PC-9 (cell line): ENCODE results near the gene NACC2. TPM values are rescaled to one million over a fixed set of nuclear protein-coding genes. Genes with fewer than 3 reads are reported as not detected.

Experiments
- BruUV-seq: library from RNA; stranded (reverse); fragments of 400-500 nt; replicated peaks from 2 replicates; lab custom pipeline; 2021; lab: Mats Ljungman, UMichigan
- CTCF ChIA-PET: fragments of 300-600 bp; sonication (Branson Sonifier 250); formaldehyde crosslinking; loops from one replicate; lab custom pipeline; 2022; ENCODE audit warnings: antibody characterized with exemption; lab: Charles Lee
- POLR2A ChIA-PET: fragments of 300-600 bp; sonication (Branson Sonifier 250); formaldehyde crosslinking; loops from one replicate; lab custom pipeline; 2022; ENCODE audit warnings: antibody characterized with exemption; ENCODE audit not compliant: unreplicated experiment; lab: Charles Lee
- DNase-seq, 2 experiments: peaks; one replicate each; pipeline versions ENCODE4 v3.0.0 to v3.0.0-alpha.2; 2015 to 2022; ENCODE audit warnings: mixed read lengths in 1 of 2
- H2AFZ ChIP-seq: fragments of 200-600 bp; sonication (generic); 2 replicates; pipeline ENCODE4 v1.8.1; 2017; ENCODE audit warnings: antibody characterized with exemption
- H3F3A ChIP-seq: fragments of 200-600 bp; sonication (generic); 2 replicates; pipeline ENCODE4 v1.8.1; 2017; ENCODE audit warnings: antibody characterized with exemption, mild to moderate bottlenecking, low read depth; ENCODE audit not compliant: insufficient read depth
- H3K27ac ChIP-seq: fragments of 200-600 bp; sonication (generic); 2 replicates; pipeline ENCODE4 v1.6.1; 2016; ENCODE audit warnings: mixed run types
- H3K27me3 ChIP-seq: fragments of 200-600 bp; sonication (generic); 2 replicates; pipeline ENCODE4 v1.6.1; 2016; ENCODE audit warnings: low read depth, mixed run types; ENCODE audit not compliant: insufficient read depth
- H3K36me3 ChIP-seq: fragments of 200-600 bp; sonication (generic); 2 replicates; pipeline ENCODE4 v1.6.1; 2016; ENCODE audit warnings: low read depth, mixed run types
- H3K4me1 ChIP-seq: fragments of 200-600 bp; sonication (generic); replicated peaks from 2 replicates; pipeline ENCODE4 v1.6.1; 2016; ENCODE audit warnings: mixed run types; ENCODE audit not compliant: insufficient read depth
- H3K4me2 ChIP-seq: fragments of 200-600 bp; sonication (generic); 2 replicates; pipeline ENCODE4 v1.6.1; 2017; ENCODE audit warnings: mixed run types
- H3K4me3 ChIP-seq: fragments of 200-600 bp; sonication (generic); 2 replicates; pipeline ENCODE4 v1.6.1; 2016; ENCODE audit warnings: mixed run types
- H3K79me2 ChIP-seq: fragments of 200-600 bp; sonication (generic); 2 replicates; pipeline ENCODE4 v1.6.1; 2017; ENCODE audit warnings: low read depth, mixed run types
- H3K9me2 ChIP-seq: fragments of 200-600 bp; sonication (generic); 2 replicates; pipeline ENCODE4 v1.8.1; 2017; ENCODE audit warnings: mild to moderate bottlenecking; ENCODE audit not compliant: insufficient read depth
- H3K9me3 ChIP-seq: fragments of 200-600 bp; sonication (generic); 2 replicates; pipeline ENCODE4 v1.8.1; 2016; ENCODE audit warnings: low read depth; ENCODE audit not compliant: insufficient read depth
- H4K20me1 ChIP-seq: fragments of 200-600 bp; sonication (generic); 2 replicates; pipeline ENCODE4 v1.8.1; 2017; ENCODE audit not compliant: insufficient read depth
- EZH2 ChIP-seq: fragments of 200-600 bp; sonication (generic); IDR thresholded peaks from 2 replicates; pipeline ENCODE4 v1.8.0; 2017; ENCODE audit warnings: antibody characterized with exemption, low read depth
- intact Hi-C: fragments of 100-400 bp; cut with micrococcal nuclease; formaldehyde crosslinking; loops from one replicate; pipeline ENCODE4 v1.10.0; 2022; ENCODE audit not compliant: unreplicated experiment
- total RNA-seq: library from RNA; stranded (reverse); gene quantifications from 2 replicates; pipeline ENCODE4 v1.2.3, GENCODE V29; 2021
- TF ChIP-seq, protein P1 (sequence below): fragments of 200-600 bp; sonication (generic); conservative IDR thresholded peaks from 2 replicates; pipeline ENCODE4 v1.6.1; 2017; ENCODE audit warnings: mixed run types, antibody characterized with exemption, mild to moderate bottlenecking, moderate library complexity

NACC2 gene
- total RNA-seq, 1 experiment from 2014 or later = 22.4 TPM

DNA sequence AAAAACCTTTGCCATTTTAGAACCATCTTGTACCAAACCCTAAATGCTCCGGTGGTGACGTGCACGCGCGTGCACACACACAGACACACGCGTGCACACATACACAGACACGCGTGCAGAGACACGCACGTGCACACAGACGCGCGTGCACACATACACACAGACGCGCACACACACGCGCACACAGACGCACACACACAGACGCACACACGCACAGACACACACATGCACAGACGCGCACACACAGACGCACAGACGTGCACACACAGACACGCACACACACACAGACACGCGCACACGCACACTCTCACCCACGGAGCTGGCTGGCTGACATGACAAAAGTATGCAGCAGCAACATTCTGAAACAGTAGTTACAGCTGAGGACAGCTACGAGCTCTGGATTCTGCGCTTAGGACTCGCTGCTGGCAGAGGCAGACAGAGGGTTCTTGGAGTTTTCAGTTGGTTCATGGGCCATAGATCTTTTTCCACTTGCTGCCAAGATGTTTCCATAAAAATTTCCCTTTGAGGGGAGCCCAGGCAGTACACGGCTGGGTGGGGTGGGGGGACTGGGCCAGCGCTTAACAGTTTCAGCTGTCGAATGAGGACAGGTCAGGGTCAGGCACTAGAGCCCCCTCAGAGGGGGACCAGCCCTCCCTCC lies 87.7 kb downstream of the NACC2 start:
- Histone ChIP-seq H3K27me3 (no peaks in the 10 kb centered on the region), H3F3A (no peaks in the 10 kb centered on the region), H3K4me1 (no peaks in the 10 kb centered on the region), H3K36me3 (no peaks in the 10 kb centered on the region), H4K20me1 (no peaks in the 10 kb centered on the region), H3K9me3 (no peaks in the 10 kb centered on the region), H3K27ac (no peak overlapping the region), H3K4me2 (no peak overlapping the region), H3K79me2 (no peaks in the 10 kb centered on the region), H3K4me3 (no peak overlapping the region), H2AFZ (no peak overlapping the region), H3K9me2 (no peaks in the 10 kb centered on the region)
- intact Hi-C loops = no loop called here
- ChIA-PET POLR2A (no interaction called here), CTCF (no interaction called here)
- DNase-seq = no peak
- no peak for TF ChIP-seq EZH2
- TF ChIP-seq, protein P1, sequence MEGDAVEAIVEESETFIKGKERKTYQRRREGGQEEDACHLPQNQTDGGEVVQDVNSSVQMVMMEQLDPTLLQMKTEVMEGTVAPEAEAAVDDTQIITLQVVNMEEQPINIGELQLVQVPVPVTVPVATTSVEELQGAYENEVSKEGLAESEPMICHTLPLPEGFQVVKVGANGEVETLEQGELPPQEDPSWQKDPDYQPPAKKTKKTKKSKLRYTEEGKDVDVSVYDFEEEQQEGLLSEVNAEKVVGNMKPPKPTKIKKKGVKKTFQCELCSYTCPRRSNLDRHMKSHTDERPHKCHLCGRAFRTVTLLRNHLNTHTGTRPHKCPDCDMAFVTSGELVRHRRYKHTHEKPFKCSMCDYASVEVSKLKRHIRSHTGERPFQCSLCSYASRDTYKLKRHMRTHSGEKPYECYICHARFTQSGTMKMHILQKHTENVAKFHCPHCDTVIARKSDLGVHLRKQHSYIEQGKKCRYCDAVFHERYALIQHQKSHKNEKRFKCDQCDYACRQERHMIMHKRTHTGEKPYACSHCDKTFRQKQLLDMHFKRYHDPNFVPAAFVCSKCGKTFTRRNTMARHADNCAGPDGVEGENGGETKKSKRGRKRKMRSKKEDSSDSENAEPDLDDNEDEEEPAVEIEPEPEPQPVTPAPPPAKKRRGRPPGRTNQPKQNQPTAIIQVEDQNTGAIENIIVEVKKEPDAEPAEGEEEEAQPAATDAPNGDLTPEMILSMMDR = no peak
- BruUV-seq = no TSS peak

DNA sequence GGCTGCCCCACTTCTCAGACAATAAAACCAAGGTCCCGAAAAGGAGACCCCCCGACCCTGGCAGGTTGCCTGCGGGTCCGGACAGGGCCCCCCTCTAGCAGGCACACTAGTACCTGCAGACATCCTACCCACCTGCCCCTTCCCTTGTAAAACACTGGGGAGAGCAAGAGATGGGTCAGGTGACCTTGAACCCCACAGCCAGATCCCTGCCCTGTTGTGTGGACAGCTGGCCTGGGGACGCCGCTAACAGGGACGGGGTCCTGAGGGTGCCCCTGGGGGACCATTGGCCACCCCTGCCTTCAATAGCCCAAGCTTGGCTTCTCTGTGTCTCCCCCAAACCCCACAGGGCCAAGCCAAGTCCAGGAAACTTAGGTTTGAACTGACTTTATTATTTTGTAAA lies 88.9 kb downstream of the NACC2 start:
- POLR2A ChIA-PET = no interaction called here
- TF ChIP-seq, protein P1 = no peak
- no peak for TF ChIP-seq EZH2
- no peak overlapping the region for H3K4me3 ChIP-seq
- no peak overlapping the region for H2AFZ ChIP-seq
- H3K4me1 ChIP-seq = no peaks in the 10 kb centered on the region
- no peaks in the 10 kb centered on the region for H3K79me2 ChIP-seq
- no peaks in the 10 kb centered on the region for H3F3A ChIP-seq
- no peaks in the 10 kb centered on the region for H3K9me3 ChIP-seq
- CTCF ChIA-PET = no interaction called here
- H3K36me3 ChIP-seq = no peaks in the 10 kb centered on the region
- no peaks in the 10 kb centered on the region for H3K27me3 ChIP-seq
- BruUV-seq = no TSS peak
- DNase-seq = no peak
- no peak overlapping the region for H3K27ac ChIP-seq
- H3K9me2 ChIP-seq = no peaks in the 10 kb centered on the region
- intact Hi-C loops = no loop called here
- H3K4me2 ChIP-seq = no peak overlapping the region
- H4K20me1 ChIP-seq = no peaks in the 10 kb centered on the region

DNA sequence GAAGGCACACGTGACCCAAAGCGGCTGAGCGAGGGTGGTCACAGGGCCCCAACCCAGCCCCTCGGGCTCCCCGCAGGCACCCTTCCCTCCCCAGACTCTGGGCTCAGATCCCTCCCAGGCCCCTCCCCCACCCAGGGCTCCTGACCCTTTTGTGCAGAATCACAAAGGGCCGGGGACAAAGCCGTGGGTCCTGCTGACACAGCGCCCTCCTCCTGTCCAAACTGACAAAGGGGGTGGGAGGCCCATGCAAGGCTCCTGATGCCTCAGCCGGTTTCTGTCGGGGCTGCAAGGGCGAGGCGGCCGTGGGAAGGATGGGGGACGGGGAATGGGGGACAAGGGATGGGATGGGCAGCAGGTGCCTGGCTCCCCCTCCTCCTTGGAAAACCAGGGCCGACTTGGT lies 90.4 kb downstream of the NACC2 start:
- Histone ChIP-seq H3K9me3 (no peaks in the 10 kb centered on the region), H3K4me1 (no peaks in the 10 kb centered on the region), H4K20me1 (no peaks in the 10 kb centered on the region), H3K4me2 (no peak overlapping the region), H3K36me3 (no peaks in the 10 kb centered on the region), H3K4me3 (no peak overlapping the region), H3K27me3 (no peaks in the 10 kb centered on the region), H3K9me2 (no peaks in the 10 kb centered on the region), H3K27ac (no peak overlapping the region), H3F3A (no peaks in the 10 kb centered on the region), H3K79me2 (no peaks in the 10 kb centered on the region), H2AFZ (no peak overlapping the region)
- no TSS peak for BruUV-seq
- DNase-seq = no peak
- no peak for TF ChIP-seq EZH2
- TF ChIP-seq, protein P1 = no peak
- POLR2A ChIA-PET = no interaction called here
- intact Hi-C loops = no loop called here
- CTCF ChIA-PET = no interaction called here
